ENCODE results near the gene FGF22.

The FGF22 gene

GRCh38 chr19:658916-659839 is 19.5 kb downstream of the FGF22 start:
- Histone ChIP-seq H3K4me3 (ENCODE audit: low read length) (no peak overlapping the region), H3F3A (ENCODE audit: insufficient read depth, low read length) (peaks cover 26% of the 10 kb centered on the region), H3K9me3 (replicated peaks; ENCODE audit: insufficient read depth, low read length) (no peaks in the 10 kb centered on the region), H3K27ac (ENCODE audit: low read length) (no peak overlapping the region), H3K9ac (ENCODE audit: low read length) (no peak overlapping the region), H3K4me2 (ENCODE audit: low read depth, low read length) (no peak overlapping the region), H3K79me2 (ENCODE audit: low read length) (peaks cover 89% of the 10 kb centered on the region), H3K4me1 (ENCODE audit: low read length) (peaks cover 15% of the 10 kb centered on the region), H2AFZ (ENCODE audit: low read length) (no peak overlapping the region), H3K36me3 (replicated peaks; ENCODE audit: insufficient read depth, low read length) (peaks cover 27% of the 10 kb centered on the region), H4K20me1 (ENCODE audit: insufficient read depth, low read length) (peaks cover 63% of the 10 kb centered on the region), H3K9me2 (replicated peaks; ENCODE audit: insufficient read depth, low read length) (no peaks in the 10 kb centered on the region), H3K27me3 (replicated peaks; ENCODE audit: insufficient read depth, low read length) (no peaks in the 10 kb centered on the region)
- DNase-seq: no peak
- TF ChIP-seq EZH2 (optimal IDR thresholded peaks at IDR 0.05; ENCODE audit: low read depth, low read length) (no peak), EZH2phosphoT487 (IDR thresholded peaks at IDR 0.05; ENCODE audit: low read length) (no peak)

GRCh38 chr19:660793-661426 is 21.2 kb downstream of the FGF22 start:
- no peak for DNase-seq
- Histone ChIP-seq H4K20me1 (ENCODE audit: insufficient read depth, low read length) (peaks cover 51% of the 10 kb centered on the region), H3K27ac (ENCODE audit: low read length) (peak overlapping the region; percentile 92), H3K9me2 (replicated peaks; ENCODE audit: insufficient read depth, low read length) (no peaks in the 10 kb centered on the region), H2AFZ (ENCODE audit: low read length) (no peak overlapping the region), H3K36me3 (replicated peaks; ENCODE audit: insufficient read depth, low read length) (peaks cover 16% of the 10 kb centered on the region), H3K79me2 (ENCODE audit: low read length) (peaks cover 74% of the 10 kb centered on the region), H3K9me3 (replicated peaks; ENCODE audit: insufficient read depth, low read length) (no peaks in the 10 kb centered on the region), H3F3A (ENCODE audit: insufficient read depth, low read length) (peaks cover 30% of the 10 kb centered on the region), H3K27me3 (replicated peaks; ENCODE audit: insufficient read depth, low read length) (peaks cover 3% of the 10 kb centered on the region; the same call in 1 of the 2 replicates), H3K9ac (ENCODE audit: low read length) (peak overlapping the region; percentile 99), H3K4me1 (ENCODE audit: low read length) (peaks cover 19% of the 10 kb centered on the region), H3K4me2 (ENCODE audit: low read depth, low read length) (peak overlapping the region; percentile 98), H3K4me3 (ENCODE audit: low read length) (peak overlapping the region; percentile 90)
- TF ChIP-seq EZH2phosphoT487 (IDR thresholded peaks at IDR 0.05; ENCODE audit: low read length): no peak
- TF ChIP-seq CTCF (IDR thresholded peaks at IDR 0.05; ENCODE audit: low read length): no peak
- TF ChIP-seq EZH2 (optimal IDR thresholded peaks at IDR 0.05; ENCODE audit: low read depth, low read length): no peak

- H3K9me2 ChIP-seq (replicated peaks; ENCODE audit: insufficient read depth, low read length): no peaks in the 10 kb centered on the region
- H3K9me3 ChIP-seq (replicated peaks; ENCODE audit: insufficient read depth, low read length): no peaks in the 10 kb centered on the region
- no peak overlapping the region for H2AFZ ChIP-seq (ENCODE audit: low read length)
- peak; percentile 87 for DNase-seq
- peak overlapping the region; percentile 92 for H3K27ac ChIP-seq (ENCODE audit: low read length)
- peaks cover 67% of the 10 kb centered on the region for H3K79me2 ChIP-seq (ENCODE audit: low read length)
- H3K4me1 ChIP-seq (ENCODE audit: low read length): peaks cover 19% of the 10 kb centered on the region
- H3K9ac ChIP-seq (ENCODE audit: low read length): peak overlapping the region; percentile 99
- H4K20me1 ChIP-seq (ENCODE audit: insufficient read depth, low read length): peaks cover 44% of the 10 kb centered on the region
- H3K27me3 ChIP-seq (replicated peaks; ENCODE audit: insufficient read depth, low read length): peaks cover 11% of the 10 kb centered on the region; the same call in 1 of the 2 replicates
- H3K4me2 ChIP-seq (ENCODE audit: low read depth, low read length): peak overlapping the region; percentile 98
- peaks cover 14% of the 10 kb centered on the region for H3K36me3 ChIP-seq (replicated peaks; ENCODE audit: insufficient read depth, low read length)
- H3F3A ChIP-seq (ENCODE audit: insufficient read depth, low read length): peaks cover 30% of the 10 kb centered on the region
- H3K4me3 ChIP-seq (ENCODE audit: low read length): peak overlapping the region; percentile 90
- TF ChIP-seq EZH2 (optimal IDR thresholded peaks at IDR 0.05; ENCODE audit: low read depth, low read length): no peak
- no peak for TF ChIP-seq EZH2phosphoT487 (IDR thresholded peaks at IDR 0.05; ENCODE audit: low read length)
- TF ChIP-seq CTCF (IDR thresholded peaks at IDR 0.05; ENCODE audit: low read length): no peak
Measured at GRCh38 chr19:661427-662196, 21.9 kb downstream of the FGF22 start.

Data from MM.1S (cell line).